Measurements from ENCODE around the gene PRKCD. TPM values are rescaled to one million over a fixed set of nuclear protein-coding genes. Genes with fewer than 3 reads are reported as not detected.
A peak's percentile ranks its signal among the peaks of the same experiment; 100 is the strongest.

Gene PRKCD
- total RNA-seq, 1 donor from 2014 or later: 32.2 TPM

- Histone ChIP-seq H3K27me3 (no peaks in the 10 kb centered on the region), H3K9me3 (no peaks in the 10 kb centered on the region), H3K27ac (peak overlapping the region; percentile 89), H3K4me3 (peak overlapping the region; percentile 92 to 96), H3K4me1 (peaks cover 64% of the 10 kb centered on the region), H3K36me3 (no peaks in the 10 kb centered on the region)
- TF ChIP-seq CTCF (IDR thresholded peaks at IDR 0.05): peak in 1 of 3 experiments; percentile 35
- TF ChIP-seq POLR2A (IDR thresholded peaks at IDR 0.05): no peak
- no peak for DNase-seq (ENCODE audit: extremely low spot score in 2 of 2)
- intact Hi-C loops (cut with DNase I): no loop called here
Observed at GRCh38 chr3:53160061-53160659, 849 bp upstream of the PRKCD start.

GRCh38 chr3:53161450-53161819, 426 bp downstream of the PRKCD start:
- no peaks in the 10 kb centered on the region for H3K27me3 ChIP-seq
- peak overlapping the region; percentile 89 for H3K27ac ChIP-seq
- H3K9me3 ChIP-seq: no peaks in the 10 kb centered on the region
- peaks cover 58% of the 10 kb centered on the region for H3K4me1 ChIP-seq
- peak overlapping the region; percentile 92 to 96 for H3K4me3 ChIP-seq
- TF ChIP-seq CTCF (IDR thresholded peaks at IDR 0.05) (no peak), POLR2A (IDR thresholded peaks at IDR 0.05) (no peak), POLR2AphosphoS5 (IDR thresholded peaks at IDR 0.05; ENCODE audit: insufficient read depth in 1 of 2, low read depth in 1 of 2) (no peak)
- intact Hi-C loops (cut with DNase I): no loop called here
- H3K36me3 ChIP-seq: no peaks in the 10 kb centered on the region
- DNase-seq (ENCODE audit: extremely low spot score in 2 of 2): no peak

GRCh38 chr3:53161820-53162671, 1.0 kb downstream of the PRKCD start:
- H3K36me3 ChIP-seq: no peaks in the 10 kb centered on the region
- peaks cover 62% of the 10 kb centered on the region for H3K4me1 ChIP-seq
- H3K4me3 ChIP-seq: peak overlapping the region; percentile 92 to 96
- DNase-seq (ENCODE audit: extremely low spot score in 2 of 2): no peak
- TF ChIP-seq POLR2A (IDR thresholded peaks at IDR 0.05): no peak
- TF ChIP-seq CTCF (IDR thresholded peaks at IDR 0.05): no peak
- no peak for TF ChIP-seq POLR2AphosphoS5 (IDR thresholded peaks at IDR 0.05; ENCODE audit: insufficient read depth in 1 of 2, low read depth in 1 of 2)
- H3K27me3 ChIP-seq: no peaks in the 10 kb centered on the region
- H3K27ac ChIP-seq: peak overlapping the region; percentile 89
- intact Hi-C loops (cut with DNase I): no loop called here
- H3K9me3 ChIP-seq: no peaks in the 10 kb centered on the region

- H3K27ac ChIP-seq: peak overlapping the region; percentile 89
- no peaks in the 10 kb centered on the region for H3K27me3 ChIP-seq
- intact Hi-C loops (cut with DNase I): no loop called here
- peak overlapping the region; percentile 92 to 96 for H3K4me3 ChIP-seq
- H3K36me3 ChIP-seq: no peaks in the 10 kb centered on the region
- DNase-seq (ENCODE audit: extremely low spot score in 2 of 2): no peak
- TF ChIP-seq POLR2A (IDR thresholded peaks at IDR 0.05) (no peak), CTCF (IDR thresholded peaks at IDR 0.05) (no peak), POLR2AphosphoS5 (IDR thresholded peaks at IDR 0.05; ENCODE audit: insufficient read depth in 1 of 2, low read depth in 1 of 2) (no peak)
- H3K4me1 ChIP-seq: peaks cover 70% of the 10 kb centered on the region
- H3K9me3 ChIP-seq: no peaks in the 10 kb centered on the region
Observed at GRCh38 chr3:53162672-53163443, 1.8 kb downstream of the PRKCD start.
